HEK293T (cell line): ENCODE results near the gene RASA1.

ENCODE experiments used
- CTCF ChIA-PET: fragments of 350-600 bp; formaldehyde crosslinking; extraction: SDS; loops from one replicate; lab custom pipeline; 2021; ENCODE audit warnings: antibody characterized with exemption, inconsistent platforms; lab: Yijun Ruan, JAX
- POLR2A ChIA-PET: fragments of 350-600 bp; formaldehyde crosslinking; extraction: SDS; loops from one replicate; lab custom pipeline; 2020; ENCODE audit warnings: antibody characterized with exemption, inconsistent platforms; lab: Yijun Ruan, JAX
- DNase-seq: peaks from one replicate; pipeline ENCODE4 v3.0.0; 2012; ENCODE audit warnings: mixed read lengths; ENCODE audit errors: extremely low spot score
- ARNT ChIP-seq: fragments of 450-650 bp; IDR thresholded peaks from 2 replicates; pipeline ENCODE4 v1.6.1; 2017; ENCODE audit warnings: mild to moderate bottlenecking
- BHLHE40 ChIP-seq: fragments of 450-650 bp; IDR thresholded peaks from 2 replicates; pipeline ENCODE4 v1.6.1; 2016; ENCODE audit warnings: mild to moderate bottlenecking, moderate library complexity, borderline replicate concordance
- CTBP1 ChIP-seq: fragments of 450-650 bp; IDR thresholded peaks from 2 replicates; pipeline ENCODE4 v1.6.1; 2016; ENCODE audit warnings: borderline replicate concordance
- ELF4 ChIP-seq: fragments of 450-650 bp; IDR thresholded peaks from 2 replicates; pipeline ENCODE4 v1.6.1; 2017; ENCODE audit warnings: antibody characterized with exemption
- FOXA1 ChIP-seq: fragments of 450-650 bp; IDR thresholded peaks from 2 replicates; pipeline ENCODE4 v1.6.1; 2016; ENCODE audit warnings: mild to moderate bottlenecking
- FOXK2 ChIP-seq: fragments of 450-650 bp; IDR thresholded peaks from 2 replicates; pipeline ENCODE4 v1.6.1; 2016; ENCODE audit warnings: mild to moderate bottlenecking
- FOXM1 ChIP-seq: fragments of 450-650 bp; IDR thresholded peaks from 2 replicates; pipeline ENCODE4 v1.6.1; 2017; ENCODE audit warnings: mild to moderate bottlenecking, borderline replicate concordance
- HDGF ChIP-seq: fragments of 450-650 bp; IDR thresholded peaks from 2 replicates; pipeline ENCODE4 v1.6.1; 2017; ENCODE audit warnings: antibody characterized with exemption, borderline replicate concordance
- L3MBTL2 ChIP-seq: fragments of 450-650 bp; conservative IDR thresholded peaks from 2 replicates; pipeline ENCODE4 v1.6.1; 2016; ENCODE audit warnings: mild to moderate bottlenecking
- LEF1 ChIP-seq: fragments of 450-650 bp; IDR thresholded peaks from 2 replicates; pipeline ENCODE4 v1.6.1; 2017; ENCODE audit warnings: mild to moderate bottlenecking, borderline replicate concordance
- NFRKB ChIP-seq: fragments of 450-650 bp; IDR thresholded peaks from 2 replicates; pipeline ENCODE4 v1.6.1; 2016; ENCODE audit warnings: mild to moderate bottlenecking, moderate library complexity
- SP1 ChIP-seq: fragments of 450-650 bp; IDR thresholded peaks from 2 replicates; pipeline ENCODE4 v1.6.1; 2017
- SUZ12 ChIP-seq: fragments of 450-650 bp; IDR thresholded peaks from 2 replicates; pipeline ENCODE4 v1.6.1; 2016; ENCODE audit warnings: mild to moderate bottlenecking
- TARDBP ChIP-seq: fragments of 450-650 bp; IDR thresholded peaks from 2 replicates; pipeline ENCODE4 v1.6.1; 2016
- ZNF384 ChIP-seq: fragments of 450-650 bp; IDR thresholded peaks from 2 replicates; pipeline ENCODE4 v1.6.1; 2016
- TF ChIP-seq, protein P1 (sequence below): fragments of 450-650 bp; IDR thresholded peaks from 2 replicates; pipeline ENCODE4 v1.6.1; 2016

Gene RASA1

DNA sequence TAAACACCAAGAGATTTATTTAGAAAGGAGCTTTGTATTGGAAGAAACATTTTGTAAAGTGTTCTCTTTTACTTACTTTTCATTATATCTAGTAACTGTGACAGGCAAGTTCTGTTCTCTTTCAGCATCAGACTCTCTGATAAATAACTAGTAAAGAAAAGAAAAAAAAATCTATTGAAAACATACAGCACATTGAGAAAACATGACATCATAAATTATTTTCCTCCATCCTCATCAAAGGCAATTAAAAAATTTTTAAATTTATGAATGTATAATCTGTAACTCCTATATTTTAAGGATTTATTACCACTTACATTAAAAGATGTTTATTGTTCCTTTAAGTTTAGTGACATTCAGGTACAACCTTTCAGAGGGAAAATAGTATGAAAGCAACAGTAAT lies 133.9 kb downstream of the RASA1 start:
- CTCF ChIA-PET, result no interaction called here
- DNase-seq, result no peak
- no peak for TF ChIP-seq FOXA1
- TF ChIP-seq FOXM1, result no peak
- no peak for TF ChIP-seq ELF4
- TF ChIP-seq TARDBP, result no peak
- POLR2A ChIA-PET, result no interaction called here

DNA sequence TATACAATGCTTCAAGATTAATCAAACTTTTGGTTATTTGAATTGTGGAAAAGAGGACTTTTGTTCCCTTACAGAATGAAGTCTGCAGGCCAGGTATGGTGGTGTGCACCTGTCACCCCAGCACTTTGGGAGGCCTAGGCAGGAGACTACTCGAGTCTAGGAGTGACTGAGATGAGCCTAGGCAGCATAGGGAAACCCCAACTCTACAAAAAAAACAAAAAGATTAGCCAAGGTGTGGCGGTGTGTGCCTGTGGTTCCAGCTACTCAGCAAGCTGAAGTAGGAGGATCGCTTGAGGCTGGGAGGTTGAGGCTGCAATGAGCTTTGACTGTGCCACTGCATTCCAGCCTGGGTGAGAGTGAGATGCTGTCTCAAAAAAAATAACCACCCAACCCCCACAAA lies 135.7 kb downstream of the RASA1 start:
- CTCF ChIA-PET, result no interaction called here
- no peak for TF ChIP-seq HDGF
- TF ChIP-seq L3MBTL2, result no peak
- TF ChIP-seq, protein P1, sequence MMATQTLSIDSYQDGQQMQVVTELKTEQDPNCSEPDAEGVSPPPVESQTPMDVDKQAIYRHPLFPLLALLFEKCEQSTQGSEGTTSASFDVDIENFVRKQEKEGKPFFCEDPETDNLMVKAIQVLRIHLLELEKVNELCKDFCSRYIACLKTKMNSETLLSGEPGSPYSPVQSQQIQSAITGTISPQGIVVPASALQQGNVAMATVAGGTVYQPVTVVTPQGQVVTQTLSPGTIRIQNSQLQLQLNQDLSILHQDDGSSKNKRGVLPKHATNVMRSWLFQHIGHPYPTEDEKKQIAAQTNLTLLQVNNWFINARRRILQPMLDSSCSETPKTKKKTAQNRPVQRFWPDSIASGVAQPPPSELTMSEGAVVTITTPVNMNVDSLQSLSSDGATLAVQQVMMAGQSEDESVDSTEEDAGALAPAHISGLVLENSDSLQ, result no peak
- no peak for TF ChIP-seq FOXA1
- POLR2A ChIA-PET, result interaction anchor here (2.6 kb wide), 1 partner anchor 9 kb away, joined by 8 read pairs; the partner anchor contains the start of gene CCNH
- DNase-seq, result no peak

DNA sequence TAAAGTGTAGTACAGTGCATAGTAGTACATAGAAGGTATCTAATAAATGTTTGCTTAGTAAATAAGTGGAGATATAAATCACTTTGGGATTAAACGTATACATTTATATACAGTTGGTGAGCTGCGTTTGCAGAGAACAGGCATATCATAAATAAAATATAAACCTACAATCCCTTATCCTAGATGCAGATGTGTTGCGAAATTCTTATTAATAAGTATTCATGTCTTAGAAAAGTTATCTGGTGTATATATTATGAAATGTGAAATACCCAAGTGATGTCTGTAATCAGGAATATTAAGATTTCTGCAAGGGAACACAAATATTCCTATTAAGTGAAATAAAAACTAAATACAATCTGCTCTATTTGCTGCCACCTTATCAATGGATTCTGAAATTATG lies 136.2 kb downstream of the RASA1 start:
- DNase-seq, result no peak
- POLR2A ChIA-PET, result interaction anchor here (2.6 kb wide), 1 partner anchor 9 kb away, joined by 8 read pairs; the partner anchor contains the start of gene CCNH
- TF ChIP-seq LEF1, result no peak
- TF ChIP-seq FOXK2, result no peak
- no peak for TF ChIP-seq BHLHE40
- CTCF ChIA-PET, result no interaction called here

DNA sequence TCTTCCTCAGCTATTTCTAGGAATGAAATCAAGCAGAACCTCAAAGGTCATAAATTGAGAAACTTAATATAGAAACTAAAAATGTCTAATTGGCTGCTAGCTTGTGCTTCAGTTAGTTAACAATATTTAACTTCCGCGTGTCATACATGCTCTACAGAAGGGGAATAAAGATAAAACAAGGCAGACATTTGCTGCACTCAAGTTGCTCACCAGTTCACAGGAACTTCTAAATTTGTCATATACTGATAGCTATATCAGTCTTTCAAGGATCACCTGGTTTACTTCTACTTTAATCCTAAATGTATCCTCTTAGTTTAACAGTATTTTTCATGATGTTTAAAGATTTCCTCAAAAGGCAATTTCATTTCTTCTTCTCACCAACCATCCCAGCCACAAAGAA lies 136.7 kb downstream of the RASA1 start:
- TF ChIP-seq L3MBTL2, result no peak
- no peak for TF ChIP-seq TARDBP
- ChIA-PET POLR2A (interaction anchor here (2.6 kb wide), 1 partner anchor 9 kb away, joined by 8 read pairs; the partner anchor contains the start of gene CCNH), CTCF (no interaction called here)
- DNase-seq, result no peak

DNA sequence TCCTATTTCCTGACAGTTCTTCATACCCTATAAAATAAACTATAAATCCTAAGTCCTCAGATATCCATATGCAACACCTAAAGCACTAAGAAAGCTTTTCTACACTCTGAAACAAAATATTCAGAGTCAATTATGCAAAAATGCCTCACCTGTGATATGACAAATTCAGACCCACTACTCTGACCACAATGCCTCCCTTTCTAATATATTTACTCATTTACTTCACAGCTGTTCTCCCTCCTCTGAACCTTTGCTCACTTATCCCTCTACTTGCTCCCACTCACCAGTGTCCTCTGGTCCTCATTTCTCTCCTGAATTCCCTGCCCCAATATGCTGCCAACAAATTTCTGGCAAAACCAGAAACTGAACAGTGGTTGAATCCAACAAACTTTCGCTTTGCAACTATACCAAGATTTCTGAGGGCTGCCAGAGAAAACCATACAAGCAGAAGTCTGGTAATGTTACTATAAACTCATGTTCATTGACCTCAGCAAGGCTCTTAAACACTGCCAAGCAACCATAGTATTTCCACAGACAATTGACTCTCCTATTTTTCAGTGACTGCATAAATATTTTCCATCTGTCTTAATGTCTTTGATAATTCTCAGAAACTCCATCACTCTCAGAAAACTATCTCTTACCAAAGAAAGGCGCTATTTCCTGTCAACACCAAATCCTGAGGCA lies 137.9 kb downstream of the RASA1 start:
- ChIA-PET POLR2A (no interaction called here), CTCF (no interaction called here)
- DNase-seq, result no peak
- no peak for TF ChIP-seq FOXM1
- TF ChIP-seq ARNT, result no peak
- no peak for TF ChIP-seq FOXA1
- TF ChIP-seq TARDBP, result no peak
- no peak for TF ChIP-seq LEF1
- no peak for TF ChIP-seq CTBP1
- TF ChIP-seq, protein P1, result no peak

DNA sequence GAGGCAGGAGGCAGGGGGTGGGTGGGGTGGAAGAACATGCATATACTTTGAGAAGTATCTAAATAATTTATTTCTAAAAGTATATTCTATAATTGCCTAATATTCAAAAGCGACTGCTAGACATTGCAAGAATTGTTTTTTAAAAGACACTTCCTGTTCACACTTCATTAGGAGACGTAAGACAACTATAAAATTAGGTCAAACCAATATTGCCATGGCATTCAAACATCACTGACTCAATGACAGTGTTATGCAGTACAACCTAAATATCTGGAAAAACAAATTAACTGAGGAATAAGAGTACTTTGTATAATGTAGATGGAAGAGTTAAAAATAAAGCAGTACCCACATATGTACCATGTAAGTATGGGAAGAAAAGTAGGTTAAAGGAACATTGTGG lies 140.5 kb downstream of the RASA1 start:
- ChIA-PET POLR2A (no interaction called here), CTCF (interaction anchor here (0.6 kb wide), 1 partner anchor 217 kb away, joined by 4 read pairs; no protein-coding TSS in a partner anchor)
- no peak for DNase-seq
- TF ChIP-seq HDGF, result no peak

DNA sequence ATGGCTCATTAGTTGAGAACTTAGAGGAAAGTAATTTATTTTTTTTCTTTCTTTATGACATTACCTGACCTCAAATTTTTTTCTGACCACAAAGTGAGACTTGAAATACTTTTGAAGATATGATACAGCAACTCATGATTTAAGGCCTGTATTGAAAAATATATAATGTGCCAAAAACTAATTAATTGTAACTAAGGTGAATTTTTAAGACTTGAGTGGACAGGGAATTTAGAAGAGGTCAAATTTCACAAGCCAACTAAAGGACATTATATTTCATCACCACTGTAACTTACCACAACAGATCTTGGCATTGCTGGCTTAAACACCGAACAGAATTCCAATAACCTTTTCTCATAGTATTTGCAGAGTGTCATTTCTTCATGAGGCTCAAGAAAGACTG lies 143.2 kb downstream of the RASA1 start:
- TF ChIP-seq CTBP1 (no peak), FOXA1 (no peak), L3MBTL2 (no peak), NFRKB (no peak), TARDBP (no peak), ARNT (no peak), FOXK2 (no peak), ELF4 (no peak), LEF1 (no peak), SUZ12 (no peak), ZNF384 (no peak), HDGF (no peak), BHLHE40 (no peak), SP1 (no peak), FOXM1 (no peak)
- TF ChIP-seq, protein P1, result no peak
- ChIA-PET CTCF (no interaction called here), POLR2A (no interaction called here)
- no peak for DNase-seq
